Stimulated activated CD8-positive, alpha-beta memory T cell treated with anti-CD3 and anti-CD28 coated beads, Interleukin-12 subunit alpha, Interleukin-12 subunit beta, amount 100 ng/mL, for 1 hour (primary cell): Measurements from ENCODE around the gene LRMDA.

Experiments
- DNase-seq: peaks from one replicate; pipeline ENCODE4 v3.0.0-alpha.2; 2020; ENCODE audit warnings: low read depth

Gene LRMDA

DNA sequence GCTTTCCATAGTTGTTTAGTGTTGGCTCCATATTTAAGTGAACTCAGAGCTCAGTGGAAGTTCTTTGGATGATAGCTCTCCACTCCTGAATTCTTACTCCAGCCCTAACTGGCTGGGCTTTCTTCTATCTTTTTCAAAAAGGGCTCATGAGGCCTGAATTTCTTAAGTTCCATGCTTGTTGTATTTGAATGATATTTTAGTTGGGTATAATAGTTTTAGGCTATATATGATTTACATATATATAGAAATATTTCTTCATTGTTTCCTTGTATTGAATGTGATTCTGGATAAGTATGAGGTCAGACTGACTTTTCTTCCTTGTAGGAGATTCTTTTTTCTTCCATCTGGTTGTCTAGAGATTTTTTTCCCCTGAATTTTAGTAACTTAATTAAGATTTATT is 843.5 kb downstream of the LRMDA start:
- DNase-seq = no peak

DNA sequence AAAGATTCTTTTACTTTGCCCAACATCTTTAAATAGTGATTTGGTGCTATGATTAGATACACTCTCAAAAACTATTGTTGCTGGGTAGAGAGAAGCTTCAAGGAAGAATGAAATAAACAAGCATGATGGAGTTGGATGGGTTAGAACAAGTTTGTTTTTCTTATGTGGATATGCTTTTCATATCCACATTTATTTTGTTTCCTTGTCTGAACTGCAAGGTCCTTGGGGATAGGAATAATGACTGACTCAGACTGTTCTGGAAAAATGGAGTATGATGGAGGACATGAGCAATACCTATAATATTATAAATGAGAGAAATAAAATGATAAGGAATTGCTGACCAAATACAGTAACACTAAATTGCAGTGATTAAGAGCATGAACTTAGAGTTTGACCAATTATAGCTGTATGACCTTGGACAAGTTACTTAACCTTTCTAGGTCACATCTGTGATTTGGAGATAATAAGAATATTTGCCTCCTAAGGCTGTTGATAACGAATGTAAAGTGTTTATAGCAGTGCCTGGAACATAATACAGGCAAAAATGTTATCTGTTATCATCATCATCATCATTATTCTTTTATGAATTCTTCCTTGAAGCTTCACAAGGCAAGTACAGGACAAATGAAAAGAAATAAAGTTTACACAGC is 847.5 kb downstream of the LRMDA start:
- no peak for DNase-seq

DNA sequence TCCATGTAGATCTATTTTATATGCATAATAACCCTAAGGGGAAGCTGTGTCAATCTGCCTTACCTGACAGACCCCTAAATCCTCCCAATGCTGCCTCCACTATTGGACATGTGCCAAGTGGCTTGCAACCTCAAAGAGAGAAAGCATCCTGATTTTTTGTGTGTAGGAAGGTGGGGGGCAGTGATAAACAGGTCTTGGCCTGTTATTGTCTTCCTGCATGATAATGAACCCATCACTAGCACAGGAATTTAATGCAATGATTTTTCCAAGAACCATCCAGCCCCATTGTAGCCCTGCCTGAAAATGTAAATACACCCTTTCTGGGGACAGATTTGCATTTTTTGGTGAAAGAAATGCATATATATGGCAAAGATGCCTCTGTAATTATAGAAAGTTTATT is 850.2 kb downstream of the LRMDA start:
- no peak for DNase-seq

DNA sequence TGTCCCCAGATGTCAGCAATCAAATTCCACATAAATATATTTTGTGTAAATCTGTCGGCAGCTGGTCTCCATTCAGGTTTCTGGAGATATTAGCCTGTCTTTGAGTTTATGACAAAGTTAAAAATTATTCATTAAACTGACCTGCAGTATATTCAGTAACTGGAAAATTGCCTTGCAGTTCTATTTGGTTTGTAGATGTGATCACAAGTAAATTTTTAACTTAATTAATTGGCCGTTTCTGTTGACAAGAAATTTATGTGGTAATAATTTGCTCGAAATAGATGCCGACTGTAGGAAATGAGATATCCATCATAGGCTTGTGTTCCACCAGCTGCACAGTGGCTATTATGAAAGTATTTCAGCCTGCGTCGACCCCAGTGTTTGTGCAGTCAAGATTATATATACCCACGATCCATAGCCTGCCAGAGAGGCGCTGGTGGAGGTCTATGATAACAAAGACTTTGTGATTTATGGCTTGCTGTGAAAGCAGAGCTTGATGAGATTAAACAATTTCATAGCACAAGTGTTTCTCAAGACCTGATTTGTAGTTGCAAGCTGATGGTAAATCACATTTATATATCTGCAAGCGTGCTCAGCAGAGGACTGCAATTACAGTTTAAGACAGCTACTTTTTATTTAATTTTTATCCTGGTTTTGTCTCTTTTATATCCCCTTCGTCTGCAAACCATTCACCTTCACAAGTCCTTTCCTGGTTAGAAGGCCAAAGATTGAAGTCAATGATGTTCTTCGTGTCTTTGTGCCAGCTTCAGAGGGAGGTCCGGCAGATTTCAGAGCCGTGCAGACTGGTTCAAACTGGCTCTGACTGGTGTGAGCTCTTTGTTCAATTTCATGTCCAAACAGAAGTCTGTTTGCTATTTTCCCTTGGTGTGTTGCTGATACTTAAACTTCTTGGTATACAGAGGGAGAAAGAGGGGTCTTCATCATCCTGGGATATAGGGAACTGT is 850.9 kb downstream of the LRMDA start:
- DNase-seq = no peak

DNA sequence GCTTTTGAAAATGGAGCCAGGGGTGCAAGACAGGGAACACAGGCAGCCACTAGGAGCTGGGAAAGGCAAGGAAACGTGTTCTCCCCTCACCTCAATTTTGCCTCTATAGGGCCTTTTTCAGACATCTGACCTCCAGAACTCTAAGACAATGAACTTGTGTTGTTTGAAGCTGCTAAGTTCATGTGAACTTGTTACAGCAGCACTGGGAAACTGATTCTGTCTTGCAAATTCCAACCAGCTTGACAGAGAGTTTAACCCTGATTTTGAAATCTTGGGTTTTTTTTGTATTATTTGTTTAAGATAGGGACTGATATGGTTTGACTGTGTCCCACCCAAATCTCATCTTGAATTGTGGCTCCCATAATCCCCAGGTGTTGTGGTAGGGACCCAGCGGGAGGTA is 852.9 kb downstream of the LRMDA start:
- no peak for DNase-seq

DNA sequence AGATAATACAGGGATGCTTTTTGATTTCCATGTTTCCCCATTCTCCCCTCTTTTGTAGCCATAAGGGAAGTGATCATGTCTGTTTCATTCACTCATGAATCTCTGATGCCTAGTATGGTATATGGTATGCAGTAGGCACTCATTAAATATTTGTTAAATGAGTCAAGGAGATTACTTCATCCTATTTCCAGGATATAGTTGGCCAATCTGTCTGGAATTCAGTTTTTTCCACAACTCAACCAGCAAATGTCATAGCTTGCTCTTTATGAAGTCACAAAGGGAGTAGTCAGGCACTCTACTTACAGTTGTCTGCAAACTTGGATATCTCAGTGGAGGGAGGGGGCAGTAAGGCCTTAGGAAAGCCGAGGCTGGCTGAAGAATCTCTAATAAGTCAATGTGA is 853.6 kb downstream of the LRMDA start:
- no peak for DNase-seq

DNA sequence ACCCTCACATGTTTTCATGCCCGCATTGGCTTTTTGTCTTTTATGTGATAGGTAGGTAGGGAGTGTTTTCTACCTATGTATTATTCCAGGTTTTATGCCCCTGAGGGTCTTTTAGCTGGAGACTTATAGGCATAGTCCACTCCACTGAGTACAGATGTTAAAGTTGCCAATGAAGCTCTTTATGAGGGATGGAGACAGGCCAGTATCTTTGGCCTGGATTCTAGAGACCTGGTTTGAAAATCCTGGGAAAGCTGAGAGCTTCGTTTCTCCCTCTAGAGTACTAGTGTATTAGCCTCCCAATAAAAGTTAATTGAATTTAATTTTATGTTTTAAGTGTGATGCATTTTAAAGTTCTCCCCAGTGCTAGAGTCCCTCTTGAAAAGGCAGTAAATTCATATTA is 854.1 kb downstream of the LRMDA start:
- DNase-seq = no peak

DNA sequence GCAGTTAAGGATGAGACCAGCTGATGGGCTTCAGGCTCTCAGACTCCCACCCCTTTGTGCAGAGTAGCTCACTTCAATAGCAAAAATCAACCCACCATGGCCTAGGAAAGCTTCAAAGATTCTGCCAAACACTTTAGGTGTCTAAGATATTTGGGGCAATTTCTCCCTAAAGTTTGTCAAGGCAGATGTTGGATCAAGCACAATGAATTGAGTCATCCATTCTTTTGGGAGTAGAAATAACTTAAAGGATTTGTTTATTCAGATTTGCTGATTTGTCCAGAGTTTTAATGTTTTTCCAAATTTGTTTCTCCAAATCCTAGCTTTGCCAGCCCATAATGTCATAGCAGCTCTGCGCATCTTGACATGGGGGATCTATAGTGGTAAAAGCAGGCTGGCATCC is 855.1 kb downstream of the LRMDA start:
- no peak for DNase-seq

DNA sequence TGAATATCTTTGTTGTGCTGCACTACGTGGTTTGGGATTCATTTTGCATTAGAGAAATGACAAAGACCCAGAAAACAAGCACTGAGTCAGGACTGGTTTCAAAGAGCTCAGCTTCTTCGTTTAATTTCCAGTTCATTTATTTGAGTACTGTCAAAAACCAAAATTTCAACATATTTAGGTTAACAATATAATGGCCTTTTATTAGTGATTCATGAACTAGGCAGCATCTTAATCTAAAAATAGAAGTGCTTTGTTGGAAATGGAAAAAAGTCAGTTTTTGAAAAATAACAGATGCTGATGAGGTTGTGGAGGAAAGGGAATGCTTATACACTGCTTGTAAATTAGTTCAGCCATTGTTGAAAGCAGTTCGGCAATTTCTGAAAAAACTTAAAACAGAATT is 856.4 kb downstream of the LRMDA start:
- no peak for DNase-seq

DNA sequence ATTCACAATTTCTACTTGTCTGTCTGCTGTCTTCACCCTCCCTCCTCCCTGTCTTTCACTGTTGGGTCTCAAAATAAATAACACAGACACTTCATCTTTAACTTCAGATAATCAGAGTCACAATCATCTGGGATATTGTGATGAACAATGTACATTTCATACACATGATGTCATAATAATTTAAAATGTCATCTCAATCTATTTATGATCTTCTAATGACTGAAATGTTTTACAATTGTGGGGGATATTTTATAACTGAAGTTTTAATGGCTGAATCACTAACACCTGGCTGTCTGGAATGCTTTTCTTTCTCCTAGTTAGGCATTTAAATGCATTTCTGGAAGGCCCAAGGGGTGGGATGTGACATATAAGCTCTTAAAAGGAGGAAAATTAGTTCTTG is 859.8 kb downstream of the LRMDA start:
- no peak for DNase-seq

DNA sequence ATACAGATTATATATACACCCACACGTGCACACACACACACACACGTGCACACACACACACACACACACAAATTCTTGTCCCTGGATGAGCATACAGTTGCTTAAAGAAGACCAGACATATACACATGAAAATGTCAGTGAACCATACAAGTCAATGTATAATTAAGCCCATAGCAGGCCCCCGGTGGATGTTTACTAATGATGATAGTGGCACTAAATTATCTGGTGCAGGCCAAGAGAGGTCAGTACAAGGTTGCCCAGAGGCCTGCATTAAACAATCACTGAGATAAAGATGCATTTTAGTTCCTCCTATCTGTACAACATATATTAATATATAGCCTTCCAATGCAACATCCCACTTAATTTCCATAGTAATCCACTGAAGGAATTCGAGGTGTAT is 860.5 kb downstream of the LRMDA start:
- no peak for DNase-seq

DNA sequence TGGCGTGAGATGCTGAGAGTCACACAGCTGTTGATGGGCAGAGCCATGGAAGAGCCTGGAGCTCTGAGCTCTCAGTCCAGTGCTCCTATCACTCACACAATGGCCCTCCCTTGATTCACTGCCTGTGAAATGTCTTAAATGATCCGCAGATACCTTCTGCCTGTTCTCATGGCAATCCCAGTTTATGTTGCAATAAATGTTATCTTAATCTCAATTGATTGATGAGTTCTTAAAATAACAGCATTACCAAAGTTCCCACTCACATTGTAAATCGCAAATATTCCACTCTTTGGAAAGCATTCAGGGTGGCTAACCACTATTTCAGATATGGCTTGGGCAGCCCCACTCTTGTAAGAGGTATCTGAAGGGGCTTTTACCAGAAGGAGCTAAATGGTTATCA is 865.5 kb downstream of the LRMDA start:
- no peak for DNase-seq

DNA sequence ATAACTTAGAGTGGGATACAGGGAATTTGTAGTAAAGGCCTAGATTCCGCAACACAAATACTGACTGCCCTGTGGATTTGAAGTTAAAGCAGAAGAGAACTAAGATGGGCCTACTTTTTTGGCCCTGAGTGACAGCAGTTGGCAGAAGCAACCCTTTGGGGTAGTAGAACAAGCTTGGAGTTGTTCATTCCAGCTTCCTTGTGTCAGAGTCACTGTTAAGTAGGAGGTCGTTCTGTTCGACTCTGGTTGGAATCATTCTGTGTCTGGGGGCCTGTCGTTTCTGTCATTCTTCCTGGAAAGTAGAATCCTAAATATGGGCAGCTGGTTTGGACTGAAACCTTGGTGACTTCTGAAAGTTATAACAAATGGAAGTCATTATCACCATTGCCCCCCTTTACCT is 865.9 kb downstream of the LRMDA start:
- DNase-seq = no peak

DNA sequence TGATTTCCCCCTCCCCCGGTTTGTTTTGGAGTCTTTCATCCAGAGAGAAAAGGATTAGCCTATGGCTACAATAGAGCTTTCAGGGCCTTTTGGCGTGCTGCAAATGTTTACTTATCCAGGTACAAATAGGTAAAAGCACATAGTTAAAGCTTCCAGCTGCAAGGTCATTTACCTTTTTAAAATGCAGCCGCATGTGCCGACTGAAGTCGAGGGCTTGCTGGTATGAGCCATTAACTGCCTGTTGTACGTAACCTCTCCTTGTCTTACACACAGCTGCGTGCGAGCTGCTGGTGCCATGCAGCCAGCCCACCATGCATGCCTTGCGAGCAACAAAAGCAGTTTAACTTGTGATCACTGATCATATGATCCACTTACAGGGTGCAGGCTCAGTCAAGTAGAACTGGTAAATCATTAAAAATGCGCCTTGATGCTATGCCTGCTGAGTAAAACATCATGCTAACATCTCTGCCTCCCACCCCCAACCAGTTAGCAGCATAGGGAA is 866.4 kb downstream of the LRMDA start:
- no peak for DNase-seq

DNA sequence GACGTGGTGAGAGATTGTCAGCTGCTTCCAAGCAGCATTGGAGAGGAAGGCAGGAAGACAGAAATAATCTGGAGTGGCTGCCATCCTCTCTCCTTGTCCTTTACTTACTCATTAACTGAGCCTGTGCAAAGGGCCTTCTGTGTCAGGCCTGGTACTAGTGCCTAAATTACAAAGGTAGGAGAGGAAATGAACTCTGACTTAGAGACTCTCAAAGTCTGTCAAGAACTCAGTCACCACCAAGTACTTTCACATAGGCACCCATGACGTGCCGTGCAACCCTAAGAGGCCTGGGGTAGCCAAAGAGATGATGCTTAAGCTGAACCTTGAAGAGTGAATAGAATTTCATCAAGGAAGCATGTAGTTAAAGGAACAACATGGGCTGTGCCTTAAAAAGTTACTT is 866.9 kb downstream of the LRMDA start:
- DNase-seq = no peak

DNA sequence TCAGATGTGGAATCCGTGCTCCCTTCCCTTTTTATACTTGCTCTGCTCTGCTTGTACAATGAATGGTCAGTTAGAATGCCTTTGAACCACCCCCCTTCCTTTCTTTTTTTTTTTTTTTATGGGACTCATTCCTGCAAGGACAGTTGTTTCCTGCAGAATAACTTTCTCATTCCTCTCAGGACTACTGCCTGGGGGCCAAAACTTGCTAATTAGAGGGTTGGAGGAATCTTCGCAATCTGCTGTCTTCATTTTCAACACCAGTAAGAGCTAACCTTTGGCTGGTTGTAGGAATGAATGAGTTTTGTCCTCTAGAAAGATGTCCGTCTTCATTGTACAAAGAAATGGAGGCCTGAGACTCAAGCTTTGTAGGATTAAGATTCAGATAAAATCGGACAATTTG is 868.1 kb downstream of the LRMDA start:
- no peak for DNase-seq

DNA sequence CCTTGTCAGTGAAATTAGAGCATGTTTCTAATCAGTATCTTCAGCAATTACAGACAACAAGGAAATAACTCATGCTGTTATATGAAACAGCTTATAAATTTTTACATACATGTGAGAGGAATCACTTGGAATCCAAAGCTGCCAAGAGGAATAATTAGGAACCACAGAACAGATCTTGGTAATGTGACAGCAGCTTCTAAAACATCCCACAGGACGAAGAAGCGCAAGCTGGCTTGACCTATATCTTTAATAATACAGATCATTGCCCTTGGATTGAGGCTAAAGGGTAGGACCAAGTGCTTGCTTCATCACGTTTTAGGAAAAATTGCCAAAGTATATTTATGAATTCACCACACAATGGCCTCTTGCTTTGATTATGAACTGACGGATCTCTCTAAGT is 869.8 kb downstream of the LRMDA start:
- no peak for DNase-seq

DNA sequence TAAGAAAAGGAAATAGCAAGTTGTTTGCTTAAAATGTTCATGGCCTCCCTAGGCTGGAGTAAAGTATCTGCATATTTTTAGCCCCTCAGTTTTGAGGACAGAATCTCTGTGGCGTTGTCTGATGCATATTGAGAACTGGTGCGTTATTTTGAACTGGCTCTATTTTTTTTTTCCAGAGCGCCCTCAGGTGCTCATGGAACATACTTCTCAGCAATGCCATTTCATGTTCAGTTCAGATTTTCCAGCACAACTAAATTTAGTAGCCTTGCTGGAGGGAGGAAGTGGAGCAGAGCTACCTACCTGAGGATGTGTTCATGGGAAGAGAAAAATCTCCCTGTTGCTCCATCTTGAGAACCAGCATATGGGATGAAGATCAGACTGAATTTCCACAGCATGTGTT is 870.5 kb downstream of the LRMDA start:
- no peak for DNase-seq

DNA sequence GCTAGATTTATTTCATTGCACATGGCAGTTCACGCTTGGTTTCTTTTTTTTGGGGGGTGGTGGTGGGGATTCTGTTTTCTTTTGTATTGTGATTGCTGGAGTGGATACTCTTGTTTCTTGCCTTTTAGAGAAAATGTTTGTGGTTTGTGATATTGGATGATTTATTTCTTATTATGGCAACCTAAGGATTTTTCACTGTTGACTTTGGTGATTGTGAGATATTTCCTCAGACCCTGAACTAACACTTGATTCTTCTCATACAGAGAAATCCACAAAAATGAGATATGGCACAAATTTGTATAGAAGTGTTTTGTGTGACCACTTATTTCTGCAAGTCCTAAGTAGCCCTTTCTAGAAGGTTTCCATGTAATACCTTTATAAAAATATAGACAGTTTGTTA is 871.1 kb downstream of the LRMDA start:
- no peak for DNase-seq

DNA sequence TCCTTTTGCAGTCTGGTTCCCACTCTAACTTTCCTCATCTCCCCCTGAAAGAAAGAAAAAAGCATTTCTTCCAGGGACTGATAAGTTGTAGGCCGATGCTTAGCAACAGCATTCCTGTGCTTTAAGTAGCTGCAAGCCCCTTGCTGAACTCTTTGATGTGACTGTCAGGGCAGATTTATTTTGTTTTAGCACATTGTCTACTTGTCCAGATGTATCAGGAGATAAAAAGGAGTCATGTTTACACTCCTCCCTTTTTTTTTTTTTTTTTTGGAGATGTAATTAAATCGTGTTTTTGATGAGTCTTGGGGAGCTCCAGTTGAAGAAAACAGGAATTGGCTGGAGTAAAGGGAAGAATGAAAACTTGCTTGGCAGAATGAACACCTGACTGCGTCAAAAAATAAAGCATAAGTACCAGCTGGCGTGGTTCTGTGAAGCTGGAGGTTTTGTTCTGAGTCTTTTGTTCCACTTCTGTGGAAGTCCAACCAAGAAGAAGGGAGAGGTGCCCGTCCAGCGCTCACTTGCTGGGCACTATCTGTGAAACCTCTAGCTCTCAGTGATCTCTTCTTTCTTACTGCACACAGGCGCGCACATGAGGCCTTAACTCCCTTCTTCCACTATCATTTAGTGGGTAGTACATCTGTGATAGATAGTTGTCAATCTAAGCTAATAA is 871.7 kb downstream of the LRMDA start:
- DNase-seq = no peak

DNA sequence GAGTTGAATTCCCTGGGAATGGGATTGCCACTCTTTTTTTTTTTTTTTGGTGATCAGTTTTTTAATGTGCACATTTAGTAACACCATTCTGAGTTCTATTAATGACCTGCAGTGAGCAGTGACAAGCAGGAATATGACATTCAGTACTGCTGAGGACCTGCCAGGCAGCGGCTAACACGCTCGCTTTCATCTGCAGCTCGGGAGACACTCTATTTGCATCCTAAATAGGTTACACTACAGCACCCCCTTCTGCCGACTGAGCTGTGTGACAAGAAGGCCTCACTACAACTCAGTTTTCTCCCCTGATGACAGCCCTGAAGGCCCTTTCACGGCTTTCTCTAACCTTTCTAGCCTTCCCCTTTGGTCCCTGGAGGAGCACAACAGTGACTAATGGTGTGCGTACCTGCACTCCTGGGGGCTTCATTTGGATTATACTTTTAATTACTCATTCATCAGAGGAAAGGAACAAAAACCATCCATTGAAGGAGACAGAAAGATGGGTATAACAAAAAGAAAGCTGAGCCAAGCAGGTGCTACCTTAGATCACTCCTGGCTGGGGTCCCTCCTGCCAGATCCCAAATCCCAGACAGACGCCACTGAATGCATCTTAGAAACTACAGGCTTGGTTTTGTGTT is 872.4 kb downstream of the LRMDA start:
- no peak for DNase-seq

DNA sequence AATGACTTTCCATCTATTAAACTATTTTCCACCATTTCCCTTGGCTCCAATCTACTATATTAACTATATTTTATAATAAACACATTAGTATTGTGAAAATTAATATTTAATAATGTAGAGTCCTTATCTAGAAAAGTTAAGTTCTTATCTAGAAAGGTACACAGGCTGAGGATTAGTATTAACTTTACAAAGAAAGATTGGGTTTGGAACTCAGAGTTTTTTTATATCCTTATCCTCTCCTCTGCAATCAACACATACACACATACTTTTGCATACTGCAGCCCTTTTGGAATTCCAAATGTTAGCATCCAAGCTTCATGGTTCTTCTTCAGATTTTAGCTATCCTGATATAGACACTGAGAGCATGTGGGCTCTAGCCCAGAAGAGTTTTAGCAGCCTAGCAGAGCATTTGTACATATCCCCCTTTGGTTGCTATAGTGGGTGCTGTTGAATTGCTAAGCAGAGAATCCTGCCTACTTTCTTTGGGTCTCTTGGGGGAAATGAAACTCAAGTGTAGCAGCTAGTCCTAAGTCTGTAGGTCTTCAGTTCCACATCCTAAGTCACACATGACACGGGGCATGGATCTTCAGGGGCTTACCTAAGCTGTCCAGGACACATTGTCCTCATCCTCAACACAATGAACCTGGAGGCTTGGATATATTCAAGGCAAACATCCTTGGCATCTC is 874.6 kb downstream of the LRMDA start:
- DNase-seq = no peak
